ENCODE data around the gene KIF3C.

- no peak for TF ChIP-seq ELF4 (IDR thresholded peaks at IDR 0.05)
- no peak for TF ChIP-seq SUZ12 (IDR thresholded peaks at IDR 0.05)
Observed at GRCh38 chr2:25981596-25982272, 563 bp downstream of the KIF3C start.

Measured in HEK293T (cell line).